ENCODE measurements around the gene HEMGN.

HEMGN gene

GRCh38 chr9:97928986-97929604, 8.9 kb downstream of the HEMGN start:
- no peak for DNase-seq

DNA sequence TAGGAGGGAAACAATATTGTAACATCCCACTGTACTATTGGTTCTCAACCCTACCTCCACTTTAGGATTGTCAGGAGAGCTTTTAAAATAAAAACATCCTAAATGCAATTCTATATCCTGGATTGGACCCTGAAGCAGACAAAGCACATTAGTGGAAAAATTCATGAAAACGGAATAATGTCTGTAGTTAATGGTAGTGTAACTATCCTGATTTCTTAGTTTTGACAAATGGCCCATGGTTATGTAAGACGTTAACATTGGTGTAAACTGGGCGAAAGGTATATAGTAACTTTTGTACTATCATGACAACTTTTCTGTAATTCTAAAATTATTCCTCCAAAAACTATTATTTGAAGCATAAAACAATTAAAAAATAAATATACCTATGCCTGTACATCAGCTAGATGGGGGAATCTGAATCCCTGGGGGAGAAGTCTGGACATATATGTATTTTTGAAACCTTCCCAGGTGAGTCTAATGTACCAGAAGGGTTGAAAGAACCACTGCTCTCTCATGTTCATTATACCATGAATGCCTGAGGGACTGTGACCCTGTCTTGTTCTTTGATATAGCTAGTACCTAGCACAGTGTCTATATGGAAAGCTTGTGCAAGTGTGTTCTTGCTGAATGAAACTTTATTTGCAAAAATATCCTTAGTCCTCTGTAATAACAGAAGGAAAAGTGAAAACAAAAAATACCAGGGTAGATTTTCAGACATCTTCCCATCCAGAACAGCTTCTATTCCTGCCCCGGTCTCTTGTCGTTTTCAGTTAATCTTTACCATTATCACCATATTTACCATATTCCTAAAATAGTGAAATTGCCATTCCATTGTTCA, 12.3 kb downstream of the HEMGN start:
- no peak for DNase-seq

DNA sequence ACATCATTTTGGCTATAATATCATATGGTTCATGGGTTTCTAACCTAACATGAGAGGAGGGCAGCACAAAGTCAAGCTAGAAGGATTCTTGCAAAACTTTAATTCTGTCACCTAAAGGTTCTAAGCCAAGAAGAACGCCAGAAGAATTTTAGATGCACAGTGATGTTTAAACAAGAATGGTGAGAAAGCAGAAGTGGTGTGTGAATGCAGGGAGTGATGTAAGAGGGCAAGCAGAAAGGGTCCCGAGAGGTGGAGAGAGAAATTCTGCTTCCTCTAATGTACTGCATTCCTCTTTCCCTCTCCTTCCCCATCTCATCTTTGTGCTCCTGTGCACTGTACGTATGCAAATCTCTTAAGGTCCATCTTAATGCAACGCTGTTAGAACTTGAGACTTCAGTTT, 13.6 kb downstream of the HEMGN start:
- DNase-seq, result no peak

DNA sequence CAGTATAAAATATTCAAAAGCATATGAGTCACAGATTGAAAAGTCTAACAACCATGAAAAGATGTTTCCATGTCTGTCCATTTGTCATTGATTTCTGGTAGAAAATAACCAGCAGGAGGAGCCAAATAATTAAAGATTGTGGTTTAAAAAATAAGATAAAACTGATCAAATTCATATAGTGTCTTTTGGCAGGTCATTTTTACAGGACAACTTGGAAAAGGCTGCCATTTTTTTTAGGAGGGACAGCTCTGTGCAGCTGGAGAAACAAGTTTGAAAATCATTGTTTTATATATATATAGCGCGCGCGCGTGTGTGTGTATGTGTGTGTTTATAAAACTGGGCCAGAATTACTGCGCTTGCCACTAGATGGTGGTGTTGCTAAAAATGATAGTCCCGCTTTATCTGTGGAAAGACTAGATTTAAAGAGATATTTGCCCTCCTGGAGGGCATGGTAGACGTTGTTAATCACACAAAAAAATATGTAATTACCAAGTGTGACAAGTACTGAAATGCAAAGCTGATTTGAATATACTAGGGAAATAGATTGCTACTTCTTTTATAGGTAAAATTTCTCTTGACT, 14.4 kb downstream of the HEMGN start:
- DNase-seq, result peak; percentile 77

DNA sequence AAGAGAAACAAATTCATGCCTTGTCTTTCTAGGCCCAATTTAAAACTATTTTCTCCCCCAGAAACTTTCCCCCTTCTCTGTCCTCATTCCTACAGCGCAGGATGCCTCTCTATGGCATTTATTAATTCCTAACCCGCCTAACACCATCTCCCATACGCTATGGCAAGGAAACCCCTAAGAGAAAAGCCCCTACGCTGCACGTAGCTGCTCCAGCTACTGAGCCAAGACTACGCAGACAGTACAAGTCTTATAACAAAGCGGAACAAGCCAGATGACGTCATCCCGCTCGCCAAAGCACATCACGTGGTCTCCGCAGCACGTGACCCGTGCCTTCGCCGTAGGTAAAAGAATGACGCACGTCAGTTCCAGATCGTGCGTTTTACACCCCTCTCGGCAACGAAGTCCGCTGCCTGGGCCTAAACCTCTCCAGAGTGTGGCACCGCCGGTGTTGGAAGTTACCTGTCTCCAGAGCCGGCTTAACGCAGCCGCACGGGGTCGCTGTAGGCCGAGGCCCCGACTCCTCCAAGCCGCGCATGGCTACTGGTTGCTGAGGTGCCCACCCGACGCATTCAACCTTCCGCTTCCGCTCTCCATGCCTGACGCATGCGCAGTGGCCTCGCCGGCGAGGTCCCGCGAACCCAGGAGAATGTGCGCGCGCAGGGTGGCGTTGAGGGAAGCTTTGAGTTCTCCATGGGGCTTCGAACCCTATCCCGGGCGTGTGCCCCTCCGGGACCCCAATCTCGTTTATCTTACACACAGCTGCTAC, 15.8 kb downstream of the HEMGN start, which contains the start of gene TRMO:
Gene TRMO (minus strand): TSS at position 542 of the 766 bp plus-strand sequence. CDS start 7 bp downstream, at position 535.
- peak; percentile 98 for DNase-seq

GRCh38 chr9:97919217-97919813, 18.7 kb downstream of the HEMGN start:
- DNase-seq, result no peak

DNA sequence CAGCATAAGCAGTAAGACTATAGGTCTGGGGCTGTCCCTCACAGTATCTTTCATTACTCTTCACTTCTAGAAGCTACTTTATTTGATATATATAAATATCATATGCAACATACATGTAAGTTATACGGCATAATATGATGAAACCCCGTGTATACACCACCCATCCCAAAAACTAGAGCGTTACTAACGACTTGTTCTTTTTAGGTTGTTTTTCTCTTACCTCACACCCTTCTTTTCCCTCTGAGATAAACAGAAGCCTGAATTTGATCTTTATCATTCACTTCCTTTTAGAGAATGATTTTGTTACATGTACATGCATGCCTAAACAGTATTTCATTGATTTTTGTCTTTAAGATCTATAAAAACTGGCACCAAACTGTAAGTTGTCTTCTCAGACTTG, 19.4 kb downstream of the HEMGN start:
- DNase-seq, result peak; percentile 51

DNA sequence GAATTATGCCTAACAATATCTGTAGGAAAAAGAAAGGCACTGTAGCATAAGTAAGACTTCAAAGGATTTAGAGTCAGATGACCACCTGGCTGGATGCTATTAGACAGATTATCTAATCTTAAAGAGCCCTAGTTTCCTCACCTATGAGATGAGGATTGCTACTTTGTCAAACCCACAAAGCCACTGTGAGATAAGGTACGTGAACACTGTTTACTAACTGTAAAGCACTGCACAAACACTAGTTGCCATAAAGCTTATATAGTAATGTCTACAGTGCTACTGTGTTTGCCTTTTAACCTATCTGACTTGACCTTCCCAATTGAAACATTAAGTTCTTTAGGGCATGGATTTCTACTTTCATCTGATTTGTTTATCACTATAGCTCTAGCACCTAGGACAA, 26.0 kb downstream of the HEMGN start:
- DNase-seq, result no peak

GRCh38 chr9:97911528-97911927, 26.4 kb downstream of the HEMGN start:
- no peak for DNase-seq

GRCh38 chr9:97910357-97910756, 27.6 kb downstream of the HEMGN start:
- no peak for DNase-seq

DNA sequence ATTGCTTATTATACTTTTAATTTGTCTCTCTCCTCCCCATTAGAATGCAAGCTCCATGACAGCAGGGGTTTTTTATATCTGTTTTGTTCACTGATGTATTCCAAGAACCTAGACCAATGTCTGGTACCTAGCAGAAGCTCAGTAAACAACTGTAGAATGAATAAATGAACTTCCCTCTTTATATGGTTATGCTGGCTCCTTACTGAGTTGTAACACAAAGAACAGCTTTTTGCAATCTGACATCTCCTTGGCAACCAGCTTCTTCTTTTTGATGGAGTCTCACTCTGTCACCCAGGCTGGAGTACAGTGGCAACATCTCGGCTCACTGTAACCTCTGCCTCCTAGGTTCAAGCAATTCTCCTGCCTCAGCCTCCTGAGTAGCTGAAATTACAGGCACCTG, 29.3 kb downstream of the HEMGN start:
- DNase-seq, result no peak

- DNase-seq, result no peak
Observed at GRCh38 chr9:97907632-97908031, 30.3 kb downstream of the HEMGN start.

- peak; percentile 28 for DNase-seq
Observed at GRCh38 chr9:97907046-97907445, 30.9 kb downstream of the HEMGN start.

GRCh38 chr9:97906236-97906831, 31.6 kb downstream of the HEMGN start:
- peak; percentile 81 for DNase-seq

DNA sequence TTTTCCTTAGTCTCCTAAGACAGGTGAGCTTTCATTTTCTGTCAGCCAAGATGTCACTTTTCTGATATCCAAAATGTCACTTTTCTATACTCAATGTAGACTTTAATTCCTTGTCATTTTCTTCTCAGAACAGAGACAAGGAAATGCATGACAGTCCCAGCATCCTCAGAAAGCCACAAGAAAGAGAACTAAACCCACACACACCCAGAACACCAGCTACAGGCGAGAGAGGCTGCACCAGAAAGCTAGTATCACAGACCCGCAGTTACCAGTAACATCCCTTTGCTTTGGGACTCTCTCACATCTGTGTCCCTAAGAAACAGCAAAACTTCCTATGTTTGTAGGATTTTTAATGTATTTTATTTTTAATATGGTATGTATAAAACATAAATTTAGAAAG, 32.7 kb downstream of the HEMGN start:
- peak; percentile 89 for DNase-seq

GRCh38 chr9:97904725-97905124, 33.2 kb downstream of the HEMGN start:
- DNase-seq, result peak; percentile 70

GRCh38 chr9:97903177-97903576, 34.8 kb downstream of the HEMGN start:
- DNase-seq, result no peak

DNA sequence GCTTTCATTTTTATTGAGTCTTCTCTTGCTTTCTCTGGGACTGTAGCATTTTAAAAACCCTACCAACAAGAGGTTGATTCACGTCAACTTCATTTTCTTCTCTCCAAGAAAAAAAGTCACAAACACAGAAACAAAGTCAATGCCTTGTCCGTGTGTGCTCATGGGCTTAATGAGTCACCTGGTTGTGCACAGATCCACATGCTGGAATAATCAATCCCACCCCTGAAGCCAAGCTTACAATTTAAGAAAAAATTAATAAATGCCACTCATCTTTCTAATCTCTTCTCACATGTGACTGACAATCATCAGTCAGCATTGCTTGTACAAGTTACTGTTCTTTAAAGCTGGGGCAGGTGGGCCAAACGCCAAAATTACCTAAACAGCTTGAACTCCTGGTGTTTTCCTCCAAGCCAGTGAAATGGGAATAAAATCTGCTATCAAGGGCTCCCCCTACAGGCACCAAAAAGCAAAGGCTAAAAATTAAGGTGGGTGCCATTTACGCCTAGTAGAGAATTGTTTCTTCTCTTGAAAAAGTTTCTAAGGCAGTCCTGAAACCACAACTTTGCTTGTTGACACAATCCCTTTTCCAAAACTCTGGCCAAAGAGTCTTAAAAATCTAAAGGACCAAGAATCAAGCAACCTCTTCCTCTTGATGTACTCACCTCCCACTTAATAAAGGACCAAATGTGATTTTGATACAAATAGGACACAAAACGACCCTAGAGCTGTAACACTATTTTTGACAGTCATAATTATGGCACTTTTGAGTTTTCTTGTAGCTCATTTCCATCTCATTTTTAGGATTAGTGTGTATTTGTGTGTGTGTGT, 37.0 kb downstream of the HEMGN start:
- peak; percentile 44 for DNase-seq

- DNase-seq, result no peak
Observed at GRCh38 chr9:97900103-97900737, 37.8 kb downstream of the HEMGN start.

GRCh38 chr9:97895695-97896332, 42.2 kb downstream of the HEMGN start:
- DNase-seq, result no peak

Measured in central memory CD4-positive, alpha-beta T cell (primary cell).